Spleen (tissue), 11 donors: ENCODE data around the gene HBA2. TPM values are rescaled to one million over a fixed set of nuclear protein-coding genes. Genes with fewer than 3 reads are reported as not detected.

ENCODE experiments used
- DNase-seq: peaks from one replicate; pipeline ENCODE4 v3.0.0-alpha.2; 2020
- H3K27ac ChIP-seq, 8 donors: fragments of 200-600 bp; sonication (generic) in 7 of 8; 1 replicate in 4 of 8; 2 replicates in 4 of 8; pipeline versions ENCODE4 v1.5.0 to v1.8.0; 2016 to 2021; ENCODE audit warnings: inconsistent platforms in 4 of 8, mild to moderate bottlenecking in 4 of 8, moderate library complexity in 1 of 8
- H3K27me3 ChIP-seq, 7 donors: fragments of 200-600 bp; sonication (generic) in 6 of 7; replicated peaks in 1 of 7; 1 replicate in 4 of 7; 2 replicates in 3 of 7; pipeline versions ENCODE4 v1.5.0 to v1.8.0; 2016 to 2021; ENCODE audit warnings: inconsistent platforms in 3 of 7, mild to moderate bottlenecking in 1 of 7
- H3K36me3 ChIP-seq, 6 donors: fragments of 200-600 bp; sonication (generic) in 5 of 6; 1 replicate in 4 of 6; 2 replicates in 2 of 6; pipeline versions ENCODE4 v1.5.0 to v1.8.0; 2016 to 2021; ENCODE audit warnings: inconsistent platforms in 2 of 6
- H3K4me1 ChIP-seq, 6 donors: fragments of 200-600 bp; sonication (generic) in 5 of 6; 1 replicate in 3 of 6; 2 replicates in 3 of 6; pipeline versions ENCODE4 v1.5.0 to v1.8.0; 2016 to 2021; ENCODE audit warnings: inconsistent platforms in 3 of 6
- H3K4me3 ChIP-seq, 8 donors: fragments of 200-600 bp; sonication (generic) in 7 of 8; 1 replicate in 4 of 8; 2 replicates in 4 of 8; pipeline versions ENCODE4 v1.5.0 to v1.8.0; 2016 to 2021; ENCODE audit warnings: inconsistent platforms in 4 of 8, mild to moderate bottlenecking in 4 of 8, moderate library complexity in 2 of 8
- H3K9me3 ChIP-seq, 8 donors: fragments of 200-600 bp; sonication (generic) in 7 of 8; 1 replicate in 4 of 8; 2 replicates in 4 of 8; pipeline versions ENCODE4 v1.5.0 to v1.8.0; 2016 to 2021; ENCODE audit warnings: inconsistent platforms in 4 of 8
- CTCF ChIP-seq, 11 experiments: fragments of 200-600 bp in 7 of 11; fragments of 450-650 bp in 4 of 11; sonication (generic) in 4 of 11; IDR thresholded peaks in 8 of 11; conservative IDR thresholded peaks in 3 of 11; 1 replicate in 7 of 11; 2 replicates in 4 of 11; pipeline versions ENCODE4 v1.4.0 to v1.8.0; 2016 to 2021; ENCODE audit warnings: antibody characterized with exemption in 11 of 11, inconsistent platforms in 4 of 11, mild to moderate bottlenecking in 1 of 11
- POLR2A ChIP-seq, 3 donors: fragments of 450-650 bp; IDR thresholded peaks; one replicate each; pipeline ENCODE4 v1.5.1; 2017; ENCODE audit warnings: antibody characterized with exemption in 3 of 3, mild to moderate bottlenecking in 1 of 3
- POLR2AphosphoS5 ChIP-seq, 3 donors: sonication (generic); formaldehyde crosslinking; IDR thresholded peaks; one replicate each; pipeline ENCODE4 v1.5.1; 2017; ENCODE audit warnings: antibody characterized with exemption in 3 of 3
- WGBS, 5 donors: extraction: QIAGEN DNeasy Blood & Tissue Kit in 3 of 5; methylation state at CpG; one replicate each; pipeline versions ENCODE4 v1.1.5 to v1.1.7; 2013 to 2018; 5-methylcytosine and 5-hydroxymethylcytosine counted together
- intact Hi-C: fragments of 100-400 bp; cut with DNase I; formaldehyde crosslinking; loops from one replicate; pipeline ENCODE4 v1.15.0; 2023; ENCODE audit warnings: low total_unique reads
- polyA plus RNA-seq, 3 donors: library from polyadenylated mRNA; stranded (reverse); fragments of 200-250 nt; gene quantifications; one replicate each; pipeline ENCODE4 v1.2.1, GENCODE V29; 2013
- total RNA-seq, 7 donors: library from RNA; depleted of rRNA in 3 of 7; stranded (reverse); fragments of >200 nt in 3 of 7; fragmentation: NEBNext Ultra II Directional in 4 of 7; extraction: Animal tissue kit (Norgen Biotek cat#: 25700) in 4 of 7; gene quantifications; one replicate each; pipeline versions ENCODE4 v1.1.0 to v1.2.1, GENCODE V29; 2016 to 2021
- donor health status: healthy with polysubstance abuse.
- donor health status: DM: no; HTN: no; CAD: no; lungs with moderate emphysema.
- donor health status: DM: no; HTN: no; CAD: no.
- donor health status: Bipolar disorder and iron deficiency.
- donor health status: healthy.
- donor health status: DM: no; HTN: no; CAD: no.
- donor health status: DM: yes; HTN: yes; CAD: no.

The HBA2 gene
- total and polyA plus RNA-seq, 10 donors = 256 to 16,395 (median 3,722) TPM

GRCh38 chr16:179211-180092 lies 6.8 kb downstream of the HBA2 start:
- peaks cover 11 to 46% (median 20%) of the 10 kb centered on the region in 6 donors for H3K4me1 ChIP-seq
- no peak for DNase-seq
- H3K27me3 ChIP-seq = peaks cover 7 to 68% (median 56%) of the 10 kb centered on the region in 7 donors
- WGBS, 5 donors = 75 to 84% (median 83%) methylated on average over 17 of the region's 17 CpGs
- no peak for TF ChIP-seq CTCF (IDR thresholded peaks at IDR 0.05 in 8 of 11, conservative IDR thresholded peaks at IDR 0.05 in 3 of 11)
- no peak for TF ChIP-seq POLR2A (IDR thresholded peaks at IDR 0.05)
- TF ChIP-seq POLR2AphosphoS5 (IDR thresholded peaks at IDR 0.05) = no peak
- intact Hi-C loops = loop anchor here (5.0 kb wide), 1 partner anchor 62 kb away; no protein-coding TSS in a partner anchor
- H3K36me3 ChIP-seq = peaks cover 0 to 2% (median 0%) of the 10 kb centered on the region in 6 donors
- no peak overlapping the region for H3K27ac ChIP-seq
- H3K4me3 ChIP-seq = peak overlapping the region in 3 of 8 donors; percentile 35 to 67 (median 42)
- H3K9me3 ChIP-seq = no peaks in the 10 kb centered on the region

- no peak for DNase-seq
- no peaks in the 10 kb centered on the region for H3K9me3 ChIP-seq
- peaks cover 7 to 61% (median 49%) of the 10 kb centered on the region in 7 donors for H3K27me3 ChIP-seq
- peaks cover 0 to 8% (median 0%) of the 10 kb centered on the region in 6 donors for H3K36me3 ChIP-seq
- peak within 1 kb of the TSS in 1 of 8 donors; percentile 31 for H3K27ac ChIP-seq
- peak within 1 kb of the TSS; percentile 2 to 67 (median 36) for H3K4me3 ChIP-seq
- peaks cover 11 to 38% (median 20%) of the 10 kb centered on the region in 6 donors for H3K4me1 ChIP-seq
- peak in 6 of 11 experiments; percentile 4 to 59 (median 56) for TF ChIP-seq CTCF (IDR thresholded peaks at IDR 0.05 in 8 of 11, conservative IDR thresholded peaks at IDR 0.05 in 3 of 11)
- no peak for TF ChIP-seq POLR2A (IDR thresholded peaks at IDR 0.05)
- 9 to 22% (median 9%) methylated on average over 33 to 59 of the region's 59 CpGs for WGBS, 5 donors
- intact Hi-C loops = loop anchor here (5.0 kb wide), 1 partner anchor 63 kb away; no protein-coding TSS in a partner anchor
These were observed 7.5 kb downstream of the HBA2 start, which contains the start of gene HBQ1 for GRCh38 chr16:180101-180675. TSS of gene HBQ1 (plus strand) at chr16:180459. CDS start at chr16:180487, 28 bp downstream.

GRCh38 chr16:180681-181564 lies 8.2 kb downstream of the HBA2 start:
- Histone ChIP-seq H3K4me1 (peaks cover 11 to 33% (median 20%) of the 10 kb centered on the region in 6 donors), H3K27ac (peak overlapping the region in 1 of 8 donors; percentile 31), H3K9me3 (no peaks in the 10 kb centered on the region), H3K4me3 (peak overlapping the region; percentile 2 to 67 (median 36)), H3K36me3 (peaks cover 0 to 10% (median 0%) of the 10 kb centered on the region in 6 donors), H3K27me3 (peaks cover 7 to 53% (median 44%) of the 10 kb centered on the region in 7 donors)
- peak; percentile 71 to 85 (median 74) for TF ChIP-seq POLR2AphosphoS5 (IDR thresholded peaks at IDR 0.05)
- no peak for TF ChIP-seq POLR2A (IDR thresholded peaks at IDR 0.05)
- intact Hi-C loops = loop anchor here (5.0 kb wide), 1 partner anchor 64 kb away; no protein-coding TSS in a partner anchor
- 0 to 3% (median 1%) methylated on average over 25 to 89 of the region's 89 CpGs for WGBS, 5 donors
- no peak for DNase-seq

GRCh38 chr16:181565-182021 lies 8.9 kb downstream of the HBA2 start:
- Histone ChIP-seq H3K27ac (no peak overlapping the region), H3K36me3 (peaks cover 0 to 10% (median 0%) of the 10 kb centered on the region in 6 donors), H3K4me1 (peaks cover 11 to 31% (median 18%) of the 10 kb centered on the region in 6 donors), H3K27me3 (peaks cover 7 to 48% (median 44%) of the 10 kb centered on the region in 7 donors), H3K4me3 (peak overlapping the region in 5 of 8 donors; percentile 35 to 67 (median 40)), H3K9me3 (no peaks in the 10 kb centered on the region)
- WGBS, 5 donors = 10 to 29% (median 12%) methylated on average over 11 to 22 of the region's 22 CpGs
- TF ChIP-seq CTCF (IDR thresholded peaks at IDR 0.05 in 8 of 11, conservative IDR thresholded peaks at IDR 0.05 in 3 of 11) (peak; percentile 89 to 98 (median 96)), POLR2AphosphoS5 (IDR thresholded peaks at IDR 0.05) (no peak)
- peak; percentile 95 for DNase-seq
- intact Hi-C loops = loop anchor here (5.0 kb wide), 1 partner anchor 64 kb away; no protein-coding TSS in a partner anchor
